Progenitor cell of endocrine pancreas (in vitro differentiated cells): ENCODE measurements around the gene SETBP1. TPM values are rescaled to one million over a fixed set of nuclear protein-coding genes. Genes with fewer than 3 reads are reported as not detected.

Experiments
- DNase-seq: peaks from one replicate; pipeline ENCODE4 v3.0.0; 2021; ENCODE audit warnings: low spot score; ENCODE audit not compliant: unreplicated experiment
- H3K27ac Mint-ChIP-seq: 2 replicates; pipeline ENCODE4 v1.8.0; 2021; ENCODE audit warnings: mild to moderate bottlenecking, moderate library complexity, mixed read lengths
- H3K27me3 Mint-ChIP-seq: 2 replicates; pipeline ENCODE4 v1.8.0; 2021; ENCODE audit warnings: mixed read lengths
- H3K36me3 Mint-ChIP-seq: 2 replicates; pipeline ENCODE4 v1.8.0; 2022; ENCODE audit warnings: mixed read lengths; ENCODE audit not compliant: insufficient read depth
- H3K4me1 Mint-ChIP-seq: 2 replicates; pipeline ENCODE4 v1.8.0; 2021; ENCODE audit warnings: low read depth, mixed read lengths
- H3K4me3 Mint-ChIP-seq: 2 replicates; pipeline ENCODE4 v1.8.0; 2021; ENCODE audit warnings: low read depth, mild to moderate bottlenecking, moderate library complexity, mixed read lengths
- H3K9me3 Mint-ChIP-seq: 2 replicates; pipeline ENCODE4 v1.8.0; 2021; ENCODE audit warnings: low read depth, mixed read lengths
- total RNA-seq: library from RNA; stranded (reverse); gene quantifications from 2 replicates; pipeline ENCODE4 v1.2.1, GENCODE V29; 2021
- TF ChIP-seq, protein P1 (sequence below): fragments of 200-600 bp; sonication (generic); IDR thresholded peaks from one replicate; pipeline ENCODE4 v1.5.0; 2021; ENCODE audit warnings: antibody characterized with exemption, mild to moderate bottlenecking; ENCODE audit not compliant: unreplicated experiment

Gene SETBP1
- total RNA-seq, 1 donor from 2014 or later = 30.8 TPM

DNA sequence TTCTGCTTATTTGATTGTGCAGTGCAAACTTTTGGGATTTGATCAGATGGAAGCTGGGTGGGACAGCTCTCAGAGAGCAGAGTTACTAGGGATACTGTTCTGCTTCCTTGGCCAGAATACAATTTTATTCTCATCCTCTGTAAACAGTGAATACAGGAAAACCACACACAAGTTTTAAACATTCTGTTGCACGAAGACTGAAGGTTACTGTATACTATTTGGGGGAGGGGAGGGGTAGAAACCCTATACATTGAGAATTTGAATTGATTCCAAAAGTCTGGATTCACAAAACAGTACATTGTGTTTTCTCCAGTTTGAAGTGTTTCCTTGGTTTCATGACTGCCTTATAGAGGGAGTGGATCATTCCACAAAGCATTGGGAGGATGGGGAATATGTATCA, 149.9 kb downstream of the SETBP1 start:
- TF ChIP-seq, protein P1, sequence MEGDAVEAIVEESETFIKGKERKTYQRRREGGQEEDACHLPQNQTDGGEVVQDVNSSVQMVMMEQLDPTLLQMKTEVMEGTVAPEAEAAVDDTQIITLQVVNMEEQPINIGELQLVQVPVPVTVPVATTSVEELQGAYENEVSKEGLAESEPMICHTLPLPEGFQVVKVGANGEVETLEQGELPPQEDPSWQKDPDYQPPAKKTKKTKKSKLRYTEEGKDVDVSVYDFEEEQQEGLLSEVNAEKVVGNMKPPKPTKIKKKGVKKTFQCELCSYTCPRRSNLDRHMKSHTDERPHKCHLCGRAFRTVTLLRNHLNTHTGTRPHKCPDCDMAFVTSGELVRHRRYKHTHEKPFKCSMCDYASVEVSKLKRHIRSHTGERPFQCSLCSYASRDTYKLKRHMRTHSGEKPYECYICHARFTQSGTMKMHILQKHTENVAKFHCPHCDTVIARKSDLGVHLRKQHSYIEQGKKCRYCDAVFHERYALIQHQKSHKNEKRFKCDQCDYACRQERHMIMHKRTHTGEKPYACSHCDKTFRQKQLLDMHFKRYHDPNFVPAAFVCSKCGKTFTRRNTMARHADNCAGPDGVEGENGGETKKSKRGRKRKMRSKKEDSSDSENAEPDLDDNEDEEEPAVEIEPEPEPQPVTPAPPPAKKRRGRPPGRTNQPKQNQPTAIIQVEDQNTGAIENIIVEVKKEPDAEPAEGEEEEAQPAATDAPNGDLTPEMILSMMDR = no peak
- Mint-ChIP-seq H3K4me3 (no peak overlapping the region), H3K27me3 (no peaks in the 10 kb centered on the region), H3K4me1 (peaks cover 13% of the 10 kb centered on the region), H3K27ac (no peak overlapping the region), H3K36me3 (peaks cover 2% of the 10 kb centered on the region), H3K9me3 (no peaks in the 10 kb centered on the region)
- no peak for DNase-seq

DNA sequence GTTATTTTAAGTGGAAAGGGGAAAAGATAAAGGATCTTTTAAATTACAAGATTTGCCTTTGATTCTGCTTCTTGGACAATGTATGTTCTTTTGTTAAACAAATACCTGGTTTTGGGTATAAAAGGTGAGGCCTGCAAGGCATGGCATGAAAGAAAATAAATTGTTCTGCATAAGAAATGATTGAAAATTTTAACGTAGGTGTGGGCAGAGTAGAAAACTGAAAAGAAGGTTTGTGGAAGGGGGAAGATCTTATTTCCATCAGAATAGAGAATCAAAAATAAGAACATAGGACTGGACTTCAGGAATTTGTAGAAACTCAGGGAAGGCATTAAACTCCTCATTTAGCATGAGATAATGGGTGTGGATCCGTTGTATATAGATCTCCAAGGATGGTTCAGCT, 153.1 kb downstream of the SETBP1 start:
- peaks cover 7% of the 10 kb centered on the region for H3K4me1 Mint-ChIP-seq
- H3K4me3 Mint-ChIP-seq = no peak overlapping the region
- TF ChIP-seq, protein P1 = no peak
- H3K27me3 Mint-ChIP-seq = no peaks in the 10 kb centered on the region
- no peak for DNase-seq
- no peaks in the 10 kb centered on the region for H3K9me3 Mint-ChIP-seq
- no peak overlapping the region for H3K27ac Mint-ChIP-seq
- no peaks in the 10 kb centered on the region for H3K36me3 Mint-ChIP-seq

DNA sequence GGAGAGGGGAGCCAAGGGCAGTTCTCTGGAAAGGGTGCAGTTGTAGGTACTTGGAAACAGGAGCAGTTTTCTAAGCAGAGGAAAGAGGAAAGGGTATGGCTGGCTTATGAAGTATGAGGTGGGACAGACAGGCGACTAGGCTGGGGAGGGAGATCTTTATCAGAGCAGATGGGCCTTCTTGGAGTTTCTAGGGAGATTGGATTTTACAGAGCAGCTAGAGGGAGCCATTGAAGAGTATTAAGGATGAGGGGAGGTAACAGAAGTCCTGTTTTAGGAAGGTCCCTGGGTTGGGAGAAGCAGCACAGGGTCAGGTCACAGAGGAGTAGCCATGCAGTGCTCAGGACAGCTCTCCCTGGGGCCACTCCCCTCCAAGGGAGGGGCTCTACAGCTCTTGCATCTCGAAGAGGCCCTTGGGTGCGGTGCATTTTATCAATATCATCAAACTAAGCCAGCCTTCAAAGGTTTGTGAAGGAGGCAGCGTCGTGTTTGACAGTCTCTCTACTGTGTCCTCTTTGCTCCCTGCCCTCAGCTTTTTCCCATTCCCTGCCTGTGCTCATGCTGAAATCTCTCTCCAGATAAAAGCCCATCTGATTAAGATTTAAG, 154.3 kb downstream of the SETBP1 start:
- Mint-ChIP-seq H3K27ac (peak overlapping the region; percentile 3), H3K27me3 (no peaks in the 10 kb centered on the region), H3K4me3 (no peak overlapping the region), H3K4me1 (peaks cover 12% of the 10 kb centered on the region), H3K9me3 (no peaks in the 10 kb centered on the region), H3K36me3 (no peaks in the 10 kb centered on the region)
- TF ChIP-seq, protein P1 = no peak
- DNase-seq = no peak

DNA sequence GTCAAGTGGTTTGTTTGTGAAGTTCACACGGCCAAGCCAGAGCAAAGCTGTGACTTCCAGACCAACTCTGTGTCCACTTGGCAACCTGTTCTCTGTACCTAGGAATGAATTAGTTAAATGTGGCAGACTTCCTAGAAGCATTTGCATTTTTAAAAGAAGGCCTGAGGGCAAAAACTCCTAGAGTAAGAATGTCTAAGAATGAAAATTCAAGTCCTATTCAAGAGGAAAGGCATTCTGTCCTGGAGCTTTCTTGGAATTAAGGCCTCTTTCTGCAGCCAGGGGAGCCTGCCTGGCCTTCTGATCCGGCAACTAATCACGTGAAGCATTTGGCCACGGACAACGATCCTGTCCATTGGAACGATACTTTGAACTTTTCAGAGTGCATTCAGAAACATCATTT, 155.0 kb downstream of the SETBP1 start:
- no peaks in the 10 kb centered on the region for H3K36me3 Mint-ChIP-seq
- H3K27ac Mint-ChIP-seq = no peak overlapping the region
- H3K27me3 Mint-ChIP-seq = no peaks in the 10 kb centered on the region
- peaks cover 12% of the 10 kb centered on the region for H3K4me1 Mint-ChIP-seq
- TF ChIP-seq, protein P1 = no peak
- no peaks in the 10 kb centered on the region for H3K9me3 Mint-ChIP-seq
- no peak overlapping the region for H3K4me3 Mint-ChIP-seq
- DNase-seq = no peak

DNA sequence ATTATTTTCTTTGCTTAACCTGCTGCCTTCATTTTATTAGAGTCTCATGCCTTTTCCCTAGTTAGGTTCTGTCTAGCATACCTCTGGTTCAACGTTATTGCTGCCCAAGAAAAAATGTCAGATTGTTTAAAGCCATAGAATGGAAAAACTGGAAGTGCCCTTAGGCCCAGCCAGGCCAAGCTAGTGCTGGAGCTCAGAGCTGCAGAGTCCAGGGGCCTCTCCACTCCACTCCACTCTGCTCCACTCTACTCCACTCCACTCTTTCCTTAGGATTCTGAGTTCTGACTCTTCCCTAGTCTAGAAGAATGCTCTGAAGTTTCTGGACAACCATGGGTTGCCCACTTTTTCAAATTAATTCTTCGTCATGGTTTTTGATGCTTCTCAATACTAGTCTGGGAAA, 155.6 kb downstream of the SETBP1 start:
- Mint-ChIP-seq H3K27ac (no peak overlapping the region), H3K9me3 (no peaks in the 10 kb centered on the region), H3K4me3 (no peak overlapping the region), H3K27me3 (no peaks in the 10 kb centered on the region), H3K36me3 (no peaks in the 10 kb centered on the region), H3K4me1 (peaks cover 12% of the 10 kb centered on the region)
- TF ChIP-seq, protein P1 = no peak
- DNase-seq = no peak
